Stimulated activated CD8-positive, alpha-beta memory T cell treated with anti-CD3 and anti-CD28 coated beads, Interleukin-7, amount 100 ng/mL, for 1 hour (primary cell): ENCODE results near the gene GHR.

ENCODE experiments used
- DNase-seq, 2 donors: peaks; one replicate each; pipeline ENCODE4 v3.0.0-alpha.2; 2020; ENCODE audit warnings: low read depth in 2 of 2

The GHR gene

GRCh38 chr5:42462083-42462482, 38.8 kb downstream of the GHR start:
- DNase-seq, result no peak

GRCh38 chr5:42467572-42467971, 44.3 kb downstream of the GHR start:
- no peak for DNase-seq

DNA sequence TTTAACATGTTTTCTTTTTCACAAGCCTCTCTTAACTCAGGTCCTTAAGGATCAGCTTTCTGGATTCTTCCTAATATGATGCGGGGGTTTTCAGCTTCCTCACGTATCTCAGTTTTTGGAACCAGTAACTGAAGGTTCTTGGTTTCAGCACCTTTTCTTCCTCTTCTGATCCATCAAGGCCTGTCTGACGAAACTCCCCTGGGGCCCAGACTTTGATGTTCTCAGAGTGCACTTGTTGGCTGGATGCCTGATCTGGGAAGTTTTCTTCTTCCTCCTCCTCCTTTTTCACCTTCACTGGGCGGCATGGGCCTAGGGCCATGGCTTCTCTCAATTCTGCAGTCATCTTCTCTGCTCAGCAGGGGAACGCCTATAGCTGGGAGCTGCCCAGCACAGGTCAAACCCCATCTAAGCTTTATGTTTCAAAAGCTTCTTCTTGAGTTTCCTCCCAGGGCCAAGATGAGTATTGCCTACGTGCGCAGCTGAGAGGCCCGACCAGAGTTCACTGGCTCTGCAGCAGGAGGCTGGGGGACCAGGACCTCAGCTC, 44.8 kb downstream of the GHR start:
- no peak for DNase-seq

GRCh38 chr5:42483472-42484154, 60.4 kb downstream of the GHR start:
- DNase-seq, result no peak

DNA sequence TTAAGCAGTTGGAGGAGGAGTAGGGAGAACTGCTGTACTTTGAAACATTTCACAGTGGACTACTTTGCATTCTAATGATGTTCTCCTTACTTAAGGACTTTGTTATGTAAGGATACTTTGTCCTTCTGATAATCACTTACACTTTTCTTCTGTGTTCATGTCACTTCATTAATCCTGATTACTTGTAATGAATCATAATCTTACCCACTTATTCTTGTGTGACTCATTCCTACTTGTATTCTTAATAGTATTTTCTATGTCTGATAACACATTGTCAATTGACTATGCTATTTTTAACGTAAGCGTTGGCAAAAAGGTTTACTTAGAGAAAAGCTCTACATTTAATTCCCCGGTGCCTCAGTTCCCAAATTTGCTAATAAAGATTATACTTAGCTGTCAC, 63.8 kb downstream of the GHR start:
- no peak for DNase-seq

- no peak for DNase-seq
These were observed 64.6 kb downstream of the GHR start for GRCh38 chr5:42487821-42488220.

DNA sequence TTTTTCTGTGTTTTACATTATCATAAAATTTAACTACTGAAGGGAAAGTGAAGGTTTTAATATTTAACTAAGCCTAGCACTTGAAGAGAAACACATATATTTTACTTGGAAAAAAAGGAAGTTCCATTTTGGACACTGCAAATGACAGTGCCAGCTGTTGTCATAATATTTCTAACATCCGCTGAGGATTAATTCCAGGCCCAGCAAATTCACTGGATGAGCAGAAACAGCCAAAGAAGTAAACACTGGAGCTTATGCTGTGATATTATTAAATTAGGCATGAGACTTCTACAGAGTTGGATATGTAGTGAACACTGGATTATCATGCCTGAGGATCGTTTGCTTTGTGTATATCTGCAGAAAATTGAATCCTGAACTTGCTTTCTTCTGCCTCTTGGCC, 67.6 kb downstream of the GHR start:
- no peak for DNase-seq

DNA sequence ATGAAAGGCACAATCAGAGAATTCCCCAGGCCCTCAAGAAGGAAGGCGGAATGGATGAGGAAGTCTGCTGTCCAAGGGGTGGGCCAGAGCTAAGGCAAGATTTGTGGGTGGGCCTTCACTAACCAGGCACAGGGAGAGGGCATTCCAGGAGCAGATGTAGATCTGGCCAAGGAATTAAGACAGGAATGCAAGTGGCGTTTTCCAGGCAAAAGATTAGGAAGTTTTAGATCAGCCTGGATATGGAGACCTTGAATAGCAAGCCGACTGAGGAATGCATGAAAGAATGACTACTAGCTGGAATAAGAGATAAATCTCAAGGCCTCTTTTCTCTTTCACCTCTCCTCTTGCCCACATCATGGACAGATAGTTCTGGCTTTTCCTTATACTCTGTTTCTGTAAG, 68.5 kb downstream of the GHR start:
- DNase-seq, result no peak

GRCh38 chr5:42492974-42493373, 69.7 kb downstream of the GHR start:
- DNase-seq, result no peak

- DNase-seq, result no peak
These were observed 71.2 kb downstream of the GHR start for GRCh38 chr5:42494414-42494813.

GRCh38 chr5:42495914-42496313, 72.7 kb downstream of the GHR start:
- DNase-seq, result no peak

- no peak for DNase-seq
These were observed 73.3 kb downstream of the GHR start for GRCh38 chr5:42496397-42497156.

- no peak for DNase-seq
These were observed 74.8 kb downstream of the GHR start for GRCh38 chr5:42498000-42498399.

DNA sequence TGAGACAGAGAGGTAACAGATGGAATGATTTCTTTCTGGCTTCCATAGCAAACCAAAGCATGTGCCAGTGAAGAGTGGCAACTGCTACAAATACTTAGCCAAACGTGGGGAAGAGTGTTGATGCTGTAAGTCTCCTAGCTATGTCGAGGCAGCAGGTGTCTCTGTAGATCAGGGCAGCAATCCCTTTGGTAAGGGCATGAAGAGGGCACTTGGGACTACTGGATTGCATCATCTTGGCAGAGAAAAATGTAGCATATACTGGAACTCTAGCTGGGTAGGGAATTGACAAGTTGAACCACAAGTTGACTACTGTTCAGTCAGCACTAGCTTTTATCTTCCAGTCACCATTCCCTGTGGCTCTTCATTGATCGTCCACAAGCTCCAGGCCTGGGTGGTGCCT, 75.8 kb downstream of the GHR start:
- no peak for DNase-seq

GRCh38 chr5:42500003-42500599, 76.9 kb downstream of the GHR start:
- no peak for DNase-seq

DNA sequence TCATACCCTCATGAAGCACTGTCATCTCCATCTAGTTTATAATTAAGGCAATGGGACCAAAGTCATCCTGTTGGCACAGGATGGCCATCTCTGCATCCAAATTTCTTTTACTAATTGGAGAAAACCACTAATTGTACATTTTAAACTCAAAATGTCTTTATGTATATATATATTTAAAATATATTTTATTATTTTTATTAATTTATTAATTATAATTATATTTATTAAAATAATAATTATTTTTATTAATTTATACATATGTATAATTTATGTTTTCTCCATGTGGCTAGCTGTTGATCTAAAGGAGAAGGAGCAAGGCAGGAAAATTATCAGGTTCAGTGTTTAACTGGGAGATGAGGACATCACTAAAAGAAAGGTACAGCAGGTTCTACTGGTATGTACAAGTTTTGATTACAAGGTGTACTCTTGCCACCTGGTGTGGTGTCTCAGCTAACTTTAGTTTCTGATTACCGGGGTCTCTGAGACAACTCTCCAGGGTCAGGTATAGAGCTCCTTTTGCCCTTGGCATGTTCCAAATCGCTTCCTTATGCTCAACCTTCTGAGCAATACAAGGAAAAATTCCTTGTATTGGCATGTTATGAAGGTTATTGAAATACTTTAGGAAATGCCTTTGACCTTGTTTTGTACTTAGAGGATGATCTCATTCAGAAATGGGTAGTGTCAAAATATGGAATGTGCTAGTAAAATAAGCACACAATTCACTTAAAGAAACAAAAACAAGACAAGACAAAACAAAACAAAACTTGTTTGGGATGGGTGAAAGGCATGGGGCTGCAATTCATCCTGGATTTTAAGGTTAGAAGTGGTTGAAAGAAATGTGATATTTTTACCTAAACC, 79.6 kb downstream of the GHR start:
- DNase-seq, result no peak

GRCh38 chr5:42506662-42507061, 83.4 kb downstream of the GHR start:
- no peak for DNase-seq

DNA sequence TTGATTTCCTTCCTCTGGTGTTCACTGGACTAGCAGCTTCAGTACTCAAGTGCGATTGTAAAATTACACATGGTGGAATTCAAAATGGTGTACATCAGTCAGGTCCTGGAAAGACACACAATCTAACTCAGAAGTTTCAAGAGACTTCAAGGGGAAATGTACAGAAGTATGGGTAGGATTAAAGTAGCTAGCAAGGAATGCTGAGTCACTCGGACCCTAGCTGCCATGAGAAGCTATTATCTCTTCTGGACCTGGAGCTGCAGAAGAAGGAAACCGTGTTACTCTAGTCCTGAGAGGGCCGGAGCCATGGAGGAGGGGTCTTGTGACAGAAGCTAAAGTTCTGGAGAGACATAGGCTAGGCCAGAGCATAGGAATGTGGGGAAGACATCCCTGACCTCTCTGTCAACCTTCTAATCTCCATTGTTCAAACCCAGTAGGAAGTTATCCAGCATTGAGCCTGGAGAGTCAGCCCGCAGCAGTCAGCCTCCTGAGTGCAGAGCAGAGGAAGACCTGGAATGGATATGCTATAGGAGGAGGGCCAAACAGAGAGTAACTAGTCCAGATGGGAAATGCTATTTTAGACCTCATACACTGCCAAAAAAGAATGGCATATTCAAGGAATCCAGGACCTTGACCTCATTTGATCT, 84.3 kb downstream of the GHR start:
- DNase-seq, result no peak

- no peak for DNase-seq
These were observed 90.0 kb downstream of the GHR start for GRCh38 chr5:42513246-42513645.

- no peak for DNase-seq
These were observed 91.5 kb downstream of the GHR start for GRCh38 chr5:42514754-42515153.

DNA sequence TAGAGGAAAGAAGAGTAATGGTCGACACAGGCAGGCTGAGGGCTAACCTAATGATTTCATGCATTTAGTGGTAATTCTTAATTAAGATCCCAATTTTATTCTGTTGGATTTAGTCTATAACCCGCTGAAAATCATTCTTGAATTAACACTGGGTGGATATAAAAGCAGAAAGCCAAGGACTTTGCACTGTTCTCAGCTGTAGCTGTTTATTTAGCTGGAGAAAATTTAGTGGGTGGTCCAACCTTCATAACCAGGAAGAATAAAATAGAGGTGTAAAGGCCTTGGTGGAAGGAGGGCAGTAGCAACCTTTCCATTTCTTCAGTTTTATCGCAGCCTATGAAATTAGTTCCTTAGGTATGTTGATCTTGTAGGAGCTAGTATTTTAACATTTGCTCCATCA, 92.3 kb downstream of the GHR start:
- no peak for DNase-seq
